IPS-18a (cell line): ENCODE data around the gene PLEKHJ1.

ENCODE experiments used
- H3K27ac ChIP-seq: one replicate; pipeline ENCODE4 v1.5.1; 2013; ENCODE audit warnings: low read length
- H3K27me3 ChIP-seq: one replicate; pipeline ENCODE4 v1.6.1; 2013; ENCODE audit warnings: mild to moderate bottlenecking, low read length; ENCODE audit not compliant: control insufficient read depth, insufficient read depth
- H3K36me3 ChIP-seq: one replicate; pipeline ENCODE4 v1.6.1; 2013; ENCODE audit warnings: low read depth, low read length; ENCODE audit not compliant: control insufficient read depth
- H3K4me1 ChIP-seq: one replicate; pipeline ENCODE4 v1.6.1; 2013; ENCODE audit warnings: low read depth, low read length; ENCODE audit not compliant: control insufficient read depth
- H3K4me3 ChIP-seq: one replicate; pipeline ENCODE4 v1.5.1; 2013; ENCODE audit warnings: low read length
- H3K9ac ChIP-seq: one replicate; pipeline ENCODE4 v1.6.1; 2013; ENCODE audit warnings: mild to moderate bottlenecking, low read length, moderate library complexity
- H3K9me3 ChIP-seq: one replicate; pipeline ENCODE4 v1.6.1; 2013; ENCODE audit warnings: low read depth, low read length; ENCODE audit not compliant: control insufficient read depth

Gene PLEKHJ1

DNA sequence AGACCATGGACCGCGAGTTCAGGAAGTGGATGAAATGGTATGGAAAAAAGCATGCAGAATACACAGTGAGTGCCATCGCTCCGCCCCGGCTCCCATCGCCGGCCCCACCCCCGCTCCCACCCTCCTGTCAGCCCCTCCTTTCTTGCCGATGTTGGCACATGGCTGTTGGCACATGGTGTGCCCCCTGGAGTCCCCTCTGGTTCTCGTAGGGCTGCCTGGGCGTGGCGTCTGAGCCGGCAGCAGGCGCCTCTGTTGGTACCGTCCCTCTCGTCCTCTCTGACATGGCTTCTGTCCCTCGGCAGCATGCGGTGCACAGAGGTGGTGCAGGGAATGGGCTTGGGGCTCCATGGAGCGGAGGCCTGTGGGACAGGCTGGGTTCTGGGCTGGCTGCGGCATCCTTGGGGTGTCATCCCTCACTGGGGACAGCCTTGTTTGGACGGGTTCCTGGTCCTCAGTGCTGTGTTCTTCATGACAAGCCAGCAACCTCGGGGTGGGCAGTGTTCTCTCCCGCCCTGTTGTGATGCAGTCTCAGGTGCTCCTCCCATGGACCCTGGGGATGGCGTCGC lies 41.5 kb downstream of the PLEKHJ1 start:
- no peaks in the 10 kb centered on the region for H3K9me3 ChIP-seq
- peaks cover 35% of the 10 kb centered on the region for H3K36me3 ChIP-seq

GRCh38 chr19:2193807-2194206 lies 42.3 kb downstream of the PLEKHJ1 start:
- Histone ChIP-seq H3K27me3 (no peaks in the 10 kb centered on the region), H3K27ac (no peak overlapping the region), H3K9me3 (no peaks in the 10 kb centered on the region), H3K9ac (no peak overlapping the region), H3K4me3 (no peak overlapping the region), H3K36me3 (peaks cover 35% of the 10 kb centered on the region), H3K4me1 (no peaks in the 10 kb centered on the region)

More for the DNA sequence above, 41.5 kb downstream of the PLEKHJ1 start:
- H3K4me3 ChIP-seq: no peak overlapping the region
- H3K27me3 ChIP-seq: no peaks in the 10 kb centered on the region
- no peaks in the 10 kb centered on the region for H3K4me1 ChIP-seq
- no peak overlapping the region for H3K9ac ChIP-seq
- H3K27ac ChIP-seq: no peak overlapping the region

DNA sequence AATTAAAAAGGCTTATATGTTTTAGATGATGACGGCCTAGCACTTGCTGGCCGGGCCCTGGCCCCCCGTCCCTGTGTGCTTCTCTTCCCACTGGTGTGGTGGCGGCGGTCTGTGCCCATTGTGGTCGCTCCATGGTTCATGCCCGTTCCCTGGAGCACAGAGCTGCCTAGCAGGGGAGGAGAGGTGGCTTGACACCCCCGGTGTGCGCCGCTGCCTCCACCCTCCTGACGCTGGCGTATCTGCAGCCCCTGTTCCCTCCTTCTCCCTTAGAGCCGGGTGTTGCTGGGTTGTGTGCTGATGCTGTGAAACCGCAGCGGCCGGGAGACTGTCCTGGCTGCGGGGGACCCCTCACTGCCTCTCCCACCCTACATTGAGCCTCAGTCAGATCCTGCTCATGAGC lies 43.3 kb downstream of the PLEKHJ1 start:
- Histone ChIP-seq H3K27ac (no peak overlapping the region), H3K27me3 (no peaks in the 10 kb centered on the region), H3K4me1 (no peaks in the 10 kb centered on the region), H3K9me3 (no peaks in the 10 kb centered on the region), H3K9ac (no peak overlapping the region), H3K4me3 (no peak overlapping the region), H3K36me3 (peaks cover 35% of the 10 kb centered on the region)

GRCh38 chr19:2191456-2192310 lies 44.4 kb downstream of the PLEKHJ1 start:
- no peak overlapping the region for H3K4me3 ChIP-seq
- peaks cover 39% of the 10 kb centered on the region for H3K36me3 ChIP-seq
- H3K9ac ChIP-seq: no peak overlapping the region

DNA sequence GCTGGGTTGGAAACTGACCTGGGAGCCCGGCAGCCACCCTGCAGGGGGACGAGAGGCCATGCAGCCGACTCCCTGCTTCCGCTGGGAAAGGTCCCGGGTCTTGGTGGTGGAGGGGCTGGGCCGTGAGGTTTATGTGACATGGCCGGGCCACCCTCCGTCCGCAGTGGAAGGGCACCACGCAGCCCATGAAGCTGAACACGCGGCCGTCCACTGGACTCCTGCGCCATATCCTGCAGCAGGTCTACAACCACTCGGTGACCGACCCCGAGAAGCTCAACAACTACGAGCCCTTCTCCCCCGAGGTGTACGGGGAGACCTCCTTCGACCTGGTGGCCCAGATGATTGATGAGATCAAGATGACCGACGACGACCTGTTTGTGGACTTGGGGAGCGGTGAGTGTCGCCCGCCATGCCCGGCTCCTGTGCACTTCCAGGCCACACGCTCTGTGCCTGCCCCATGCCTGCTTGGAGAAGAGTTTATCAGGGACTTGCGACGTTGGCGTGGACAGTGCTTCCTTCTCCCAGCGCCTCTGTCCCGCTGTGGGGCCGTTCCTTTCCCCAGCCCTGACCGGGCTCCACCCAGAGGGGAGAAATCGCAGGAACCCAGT lies 45.2 kb downstream of the PLEKHJ1 start:
- Histone ChIP-seq H3K27ac (no peak overlapping the region), H3K9me3 (no peaks in the 10 kb centered on the region), H3K9ac (no peak overlapping the region), H3K36me3 (peaks cover 42% of the 10 kb centered on the region), H3K4me1 (no peaks in the 10 kb centered on the region), H3K27me3 (no peaks in the 10 kb centered on the region), H3K4me3 (no peak overlapping the region)

More at GRCh38 chr19:2191456-2192310, 44.4 kb downstream of the PLEKHJ1 start:
- H3K4me1 ChIP-seq: no peaks in the 10 kb centered on the region
- H3K27me3 ChIP-seq: no peaks in the 10 kb centered on the region
- no peak overlapping the region for H3K27ac ChIP-seq
- H3K9me3 ChIP-seq: no peaks in the 10 kb centered on the region

GRCh38 chr19:2189880-2190279 lies 46.2 kb downstream of the PLEKHJ1 start:
- Histone ChIP-seq H3K4me1 (no peaks in the 10 kb centered on the region), H3K9me3 (no peaks in the 10 kb centered on the region), H3K27ac (no peak overlapping the region), H3K27me3 (no peaks in the 10 kb centered on the region), H3K4me3 (no peak overlapping the region), H3K9ac (no peak overlapping the region), H3K36me3 (peaks cover 44% of the 10 kb centered on the region)

DNA sequence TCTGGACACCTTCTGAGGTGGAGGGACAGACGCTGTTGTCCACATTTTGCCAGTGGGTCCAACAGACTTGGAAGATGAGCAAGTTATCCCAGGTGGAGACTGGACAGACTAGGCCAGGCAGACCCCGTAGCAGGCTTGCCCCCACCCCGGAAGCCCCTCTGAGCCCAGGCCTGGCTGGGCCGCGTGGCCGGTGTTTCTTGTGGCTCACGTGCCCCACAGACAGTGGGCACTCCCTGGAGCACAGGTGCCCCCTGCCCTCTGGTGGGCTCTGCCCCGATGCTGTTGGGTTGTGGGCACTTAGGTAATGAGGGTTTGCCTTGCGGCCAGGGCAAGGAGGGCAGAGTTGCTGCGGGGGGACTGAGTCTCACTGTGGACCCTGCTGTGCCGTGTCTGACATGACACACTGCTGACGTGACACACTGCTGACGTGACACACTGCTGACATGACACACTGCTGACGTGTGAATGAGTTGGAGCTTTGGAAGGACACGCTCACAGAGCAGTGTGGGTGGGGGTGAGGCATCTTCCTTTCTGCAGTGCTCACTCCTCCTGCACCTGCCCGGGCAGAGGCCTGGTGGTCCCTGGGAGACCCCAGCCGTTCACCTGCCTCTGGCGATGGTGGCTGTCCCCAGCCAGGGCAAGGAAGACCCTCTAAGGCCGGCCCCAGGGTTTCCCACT lies 47.3 kb downstream of the PLEKHJ1 start:
- Histone ChIP-seq H3K27ac (no peak overlapping the region), H3K9me3 (no peaks in the 10 kb centered on the region), H3K4me3 (no peak overlapping the region), H3K4me1 (no peaks in the 10 kb centered on the region), H3K9ac (no peak overlapping the region), H3K36me3 (peaks cover 40% of the 10 kb centered on the region), H3K27me3 (no peaks in the 10 kb centered on the region)

- Histone ChIP-seq H3K9ac (no peak overlapping the region), H3K4me1 (no peaks in the 10 kb centered on the region), H3K27ac (no peak overlapping the region), H3K27me3 (no peaks in the 10 kb centered on the region), H3K36me3 (peaks cover 31% of the 10 kb centered on the region), H3K4me3 (no peak overlapping the region), H3K9me3 (no peaks in the 10 kb centered on the region)
Observed at GRCh38 chr19:2187159-2187558, 49.0 kb downstream of the PLEKHJ1 start.

DNA sequence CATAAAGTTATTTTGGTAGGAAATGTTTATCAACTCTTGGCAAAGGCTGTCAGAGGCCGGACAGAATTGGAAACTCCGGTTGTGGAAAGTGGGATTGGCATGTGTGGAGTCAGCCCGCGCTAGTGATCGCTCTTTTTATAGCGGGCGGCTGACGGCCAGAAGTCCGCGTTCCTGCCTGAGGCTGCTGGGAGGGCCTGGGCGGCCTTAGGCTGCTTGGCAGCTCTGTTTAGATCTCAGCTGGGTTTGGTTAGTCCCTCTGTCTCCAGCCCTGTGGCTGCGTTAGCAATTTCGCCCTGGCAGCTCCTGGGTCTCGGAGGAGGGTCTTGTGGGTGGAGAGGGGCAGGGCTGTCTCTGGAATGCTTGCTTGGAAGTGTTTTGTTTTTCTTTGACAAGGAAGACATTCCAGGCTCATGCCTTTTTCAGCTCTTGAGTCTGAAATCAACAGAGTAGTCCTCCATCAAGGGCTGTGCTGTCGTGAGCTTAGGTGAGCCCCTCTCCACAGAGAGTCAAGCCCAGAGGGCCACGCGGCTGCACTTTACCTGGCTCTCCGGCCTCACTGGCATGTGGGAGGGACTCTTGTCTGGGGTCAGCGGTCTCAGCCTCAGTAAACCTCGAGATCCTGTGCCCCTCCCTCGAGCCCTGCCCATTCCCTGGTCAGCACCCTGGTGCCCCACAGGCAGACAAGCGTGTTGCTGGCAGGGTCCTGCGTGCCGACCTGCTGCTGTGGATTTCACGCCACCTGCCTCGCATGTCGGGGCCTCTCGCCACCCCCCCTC lies 49.9 kb downstream of the PLEKHJ1 start:
- H3K4me3 ChIP-seq: no peak overlapping the region
- no peak overlapping the region for H3K27ac ChIP-seq
- no peaks in the 10 kb centered on the region for H3K9me3 ChIP-seq
- H3K27me3 ChIP-seq: no peaks in the 10 kb centered on the region
- no peak overlapping the region for H3K9ac ChIP-seq
- no peaks in the 10 kb centered on the region for H3K4me1 ChIP-seq
- peaks cover 23% of the 10 kb centered on the region for H3K36me3 ChIP-seq

- Histone ChIP-seq H3K36me3 (peaks cover 17% of the 10 kb centered on the region), H3K27ac (no peak overlapping the region)
Observed at GRCh38 chr19:2185734-2186070, 50.4 kb downstream of the PLEKHJ1 start.

GRCh38 chr19:2184422-2184975 lies 51.6 kb downstream of the PLEKHJ1 start:
- Histone ChIP-seq H3K36me3 (peaks cover 14% of the 10 kb centered on the region), H3K4me3 (no peak overlapping the region), H3K9ac (no peak overlapping the region), H3K4me1 (no peaks in the 10 kb centered on the region), H3K9me3 (no peaks in the 10 kb centered on the region), H3K27ac (no peak overlapping the region), H3K27me3 (no peaks in the 10 kb centered on the region)

More at GRCh38 chr19:2185734-2186070, 50.4 kb downstream of the PLEKHJ1 start:
- no peaks in the 10 kb centered on the region for H3K9me3 ChIP-seq
- H3K4me1 ChIP-seq: no peaks in the 10 kb centered on the region
- H3K4me3 ChIP-seq: no peak overlapping the region
- H3K27me3 ChIP-seq: no peaks in the 10 kb centered on the region
- H3K9ac ChIP-seq: no peak overlapping the region
